Epithelial cell of proximal tubule (primary cell): ENCODE measurements around the gene SF1. TPM values are rescaled to one million over a fixed set of nuclear protein-coding genes. Genes with fewer than 3 reads are reported as not detected.

Experiments
- DNase-seq: peaks from one replicate; pipeline ENCODE4 v3.0.0-alpha.2; 2011; ENCODE audit warnings: low read depth
- H3K4me3 ChIP-seq: 2 replicates; pipeline ENCODE4 v1.5.1; 2011; ENCODE audit warnings: low read depth, mild to moderate bottlenecking, low read length
- total RNA-seq: library from RNA; depleted of rRNA; stranded (reverse); fragments of >200 nt; gene quantifications from 2 replicates; pipeline ENCODE4 v1.2.3, GENCODE V29; 2015
- TF ChIP-seq, protein P1 (sequence below): conservative IDR thresholded peaks from 2 replicates; pipeline ENCODE4 v1.5.1; 2012; ENCODE audit warnings: low read depth, mild to moderate bottlenecking, low read length

The SF1 gene
- total RNA-seq, 1 donor from 2014 or later, result 111 TPM

DNA sequence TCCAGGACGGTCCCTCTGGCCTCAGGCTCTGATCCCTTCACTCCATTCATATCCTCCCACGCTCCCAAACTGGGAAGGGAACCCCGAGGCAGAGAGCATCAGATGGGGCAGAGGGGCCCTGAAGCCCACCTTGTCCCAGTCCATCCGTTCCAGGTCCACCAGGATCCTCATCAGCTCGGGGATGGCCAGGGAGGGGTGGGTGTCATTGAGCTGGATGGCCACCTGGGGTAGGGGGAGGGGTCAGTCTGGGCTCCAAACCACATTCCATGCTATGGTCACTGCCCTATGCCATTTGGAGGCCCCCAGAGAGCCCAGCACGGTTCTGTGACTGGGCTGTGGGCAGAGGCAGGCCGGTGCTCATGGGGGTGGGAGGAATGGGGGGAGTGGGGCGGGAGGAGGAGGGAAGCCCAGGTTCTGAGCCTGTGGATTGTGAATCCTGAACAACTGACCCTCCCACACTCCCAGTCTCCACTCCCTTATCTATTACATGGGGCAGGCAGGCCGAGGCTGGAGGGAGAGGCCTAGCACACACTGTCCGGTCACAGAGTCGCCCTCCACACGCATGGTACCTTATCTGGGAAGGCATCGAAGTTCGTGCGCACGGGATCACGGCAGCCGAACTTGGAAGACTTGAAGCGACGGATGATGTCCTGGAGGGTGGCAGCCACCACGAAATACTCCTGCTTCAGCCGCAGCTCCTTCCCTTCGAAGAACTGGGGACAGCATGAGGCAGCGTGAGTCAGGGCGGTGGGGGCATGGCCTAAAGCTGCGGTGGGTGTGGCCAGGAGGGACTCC is 24.0 kb downstream of the SF1 start:
- no peak overlapping the region for H3K4me3 ChIP-seq
- no peak for DNase-seq
- TF ChIP-seq, protein P1, sequence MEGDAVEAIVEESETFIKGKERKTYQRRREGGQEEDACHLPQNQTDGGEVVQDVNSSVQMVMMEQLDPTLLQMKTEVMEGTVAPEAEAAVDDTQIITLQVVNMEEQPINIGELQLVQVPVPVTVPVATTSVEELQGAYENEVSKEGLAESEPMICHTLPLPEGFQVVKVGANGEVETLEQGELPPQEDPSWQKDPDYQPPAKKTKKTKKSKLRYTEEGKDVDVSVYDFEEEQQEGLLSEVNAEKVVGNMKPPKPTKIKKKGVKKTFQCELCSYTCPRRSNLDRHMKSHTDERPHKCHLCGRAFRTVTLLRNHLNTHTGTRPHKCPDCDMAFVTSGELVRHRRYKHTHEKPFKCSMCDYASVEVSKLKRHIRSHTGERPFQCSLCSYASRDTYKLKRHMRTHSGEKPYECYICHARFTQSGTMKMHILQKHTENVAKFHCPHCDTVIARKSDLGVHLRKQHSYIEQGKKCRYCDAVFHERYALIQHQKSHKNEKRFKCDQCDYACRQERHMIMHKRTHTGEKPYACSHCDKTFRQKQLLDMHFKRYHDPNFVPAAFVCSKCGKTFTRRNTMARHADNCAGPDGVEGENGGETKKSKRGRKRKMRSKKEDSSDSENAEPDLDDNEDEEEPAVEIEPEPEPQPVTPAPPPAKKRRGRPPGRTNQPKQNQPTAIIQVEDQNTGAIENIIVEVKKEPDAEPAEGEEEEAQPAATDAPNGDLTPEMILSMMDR, result no peak

DNA sequence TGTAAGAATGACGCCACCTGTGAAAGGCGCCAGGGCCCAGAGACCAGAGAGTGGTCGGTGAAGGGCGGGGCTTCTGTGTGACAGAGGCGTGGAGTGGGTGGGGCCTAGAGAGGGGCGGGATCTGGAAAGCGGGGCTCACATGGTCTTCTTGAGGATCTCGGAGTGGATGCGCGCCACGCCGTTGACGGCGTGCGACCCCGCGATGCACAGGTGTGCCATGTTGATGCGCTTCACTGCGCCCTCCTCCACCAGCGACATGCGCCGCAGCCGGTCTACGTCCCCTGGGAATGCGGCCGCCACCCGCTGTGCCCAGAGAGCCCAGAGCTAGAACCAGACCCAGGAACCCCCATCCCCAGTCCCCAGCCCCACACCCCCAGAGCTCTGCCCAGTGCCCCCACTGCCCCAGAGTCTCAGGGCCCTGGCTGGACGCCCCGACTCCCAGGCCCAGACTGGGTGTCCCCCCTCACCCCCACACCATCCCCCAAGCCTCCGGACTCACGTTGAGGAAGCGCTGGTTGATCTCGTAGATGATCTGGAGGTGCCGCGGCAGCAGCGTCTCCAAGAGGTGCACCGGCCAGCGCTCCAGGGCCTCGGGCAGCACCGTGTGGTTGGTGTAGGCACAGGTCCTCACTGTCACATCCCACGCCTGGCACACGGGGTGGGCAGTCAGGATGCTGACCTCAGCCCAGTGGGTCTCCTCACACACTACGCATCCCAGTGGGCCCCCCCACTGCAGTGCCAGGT is 24.8 kb downstream of the SF1 start:
- no peak overlapping the region for H3K4me3 ChIP-seq
- TF ChIP-seq, protein P1, result no peak
- DNase-seq, result no peak

DNA sequence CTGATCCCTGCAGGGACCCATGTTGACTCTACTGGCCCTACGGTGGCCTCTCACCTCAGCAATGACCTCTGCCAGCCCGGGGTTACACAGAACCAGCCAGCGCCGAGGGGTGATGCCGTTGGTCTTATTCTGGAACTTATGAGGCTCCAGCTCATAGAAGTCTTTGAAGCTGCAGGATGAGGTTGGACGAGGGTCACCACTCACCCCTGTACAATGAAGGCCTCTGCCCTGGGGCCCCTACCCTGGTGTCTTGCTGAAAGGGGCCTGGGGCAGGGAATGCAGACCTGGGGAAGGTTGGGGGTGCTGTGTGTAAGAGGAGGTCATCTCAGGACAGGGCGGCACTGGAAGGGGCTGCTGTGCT is 25.3 kb downstream of the SF1 start:
- no peak for DNase-seq
- no peak overlapping the region for H3K4me3 ChIP-seq
- TF ChIP-seq, protein P1, result no peak

DNA sequence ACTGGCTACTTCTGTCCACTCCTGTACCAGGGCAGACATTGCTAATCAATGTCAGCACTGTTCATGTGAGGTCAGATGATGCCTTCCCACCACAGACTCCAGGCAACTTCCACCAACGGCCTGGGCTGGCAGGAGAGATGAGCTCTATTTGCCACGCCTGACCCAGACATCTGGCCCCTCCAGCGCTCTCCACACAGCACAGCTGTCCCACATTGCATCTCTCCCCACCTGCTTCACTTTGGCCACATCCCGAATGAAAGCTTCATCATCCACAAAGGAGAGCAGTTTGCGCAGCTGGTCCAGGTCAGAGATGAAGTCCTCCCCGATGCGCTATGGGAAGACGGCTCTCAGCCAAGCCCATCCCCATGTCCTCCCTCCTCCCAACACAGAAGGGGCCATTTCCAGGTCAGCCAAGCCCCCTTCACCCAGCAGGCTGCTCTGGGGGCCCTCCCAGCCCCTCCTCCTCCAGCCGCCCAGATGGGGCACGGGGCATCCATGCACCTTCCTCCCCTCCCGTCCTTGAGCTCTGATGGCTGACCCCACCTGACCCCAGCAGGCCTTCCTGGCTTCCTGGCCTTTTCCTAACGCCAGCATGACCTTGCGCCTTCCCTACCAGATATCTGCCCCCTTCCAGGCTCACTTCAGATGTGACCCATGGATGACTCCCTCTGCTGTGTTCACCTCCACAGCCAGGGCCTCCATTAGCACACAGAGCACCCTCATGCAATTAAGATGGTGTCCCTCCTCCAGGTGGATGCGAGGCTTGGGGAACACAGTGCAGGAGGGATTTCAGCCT is 26.0 kb downstream of the SF1 start:
- TF ChIP-seq, protein P1, result no peak
- H3K4me3 ChIP-seq, result no peak overlapping the region
- DNase-seq, result no peak

DNA sequence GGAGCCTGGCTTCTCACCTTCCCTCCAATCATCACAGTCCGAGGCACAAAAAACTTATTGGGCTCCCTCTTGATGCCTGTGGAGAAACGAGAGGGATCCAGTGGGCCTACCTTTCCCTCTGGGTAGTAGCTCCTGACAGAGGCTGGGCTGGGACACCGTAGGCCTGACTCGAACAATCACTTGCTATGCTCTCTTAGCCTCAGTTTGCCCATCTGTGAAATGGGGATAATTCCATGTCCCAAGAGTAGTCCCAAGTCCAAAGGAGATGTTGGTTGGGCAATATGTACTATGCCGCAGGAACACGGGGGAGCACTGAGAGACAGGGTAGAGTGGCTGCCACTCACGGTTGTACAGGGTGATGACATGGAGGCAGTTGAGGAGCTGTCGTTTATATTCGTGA is 26.8 kb downstream of the SF1 start:
- H3K4me3 ChIP-seq, result no peak overlapping the region
- DNase-seq, result no peak
- TF ChIP-seq, protein P1, result no peak

DNA sequence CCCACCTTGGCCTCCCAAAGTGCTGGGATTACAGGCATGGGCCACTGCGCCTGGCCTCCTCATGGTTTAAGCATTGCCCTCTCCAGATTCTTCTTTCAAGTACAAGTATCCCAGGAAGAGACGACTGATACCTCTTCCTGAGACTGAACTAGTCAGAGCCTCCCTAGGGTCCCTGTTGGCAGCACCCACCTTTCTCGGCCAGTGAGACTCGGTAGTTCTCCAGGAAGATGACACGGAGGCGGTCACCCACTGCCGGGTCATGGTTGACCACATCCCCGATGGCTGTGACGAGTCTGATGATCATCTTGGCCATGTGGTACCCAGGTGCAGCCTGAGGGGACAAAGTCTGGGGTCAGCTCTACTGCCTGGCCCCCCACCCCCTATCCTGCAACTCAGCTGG is 27.2 kb downstream of the SF1 start:
- no peak for DNase-seq
- TF ChIP-seq, protein P1, result no peak

More for the DNA sequence above, 27.2 kb downstream of the SF1 start:
- H3K4me3 ChIP-seq, result no peak overlapping the region
